ENCODE measurements around the gene SCAI.
"Not testable (repeated sequence)": the region's sequence is repeated elsewhere in the genome, so short reads cannot be mapped to it uniquely, and the experiment has no call there.

The SCAI gene

DNA sequence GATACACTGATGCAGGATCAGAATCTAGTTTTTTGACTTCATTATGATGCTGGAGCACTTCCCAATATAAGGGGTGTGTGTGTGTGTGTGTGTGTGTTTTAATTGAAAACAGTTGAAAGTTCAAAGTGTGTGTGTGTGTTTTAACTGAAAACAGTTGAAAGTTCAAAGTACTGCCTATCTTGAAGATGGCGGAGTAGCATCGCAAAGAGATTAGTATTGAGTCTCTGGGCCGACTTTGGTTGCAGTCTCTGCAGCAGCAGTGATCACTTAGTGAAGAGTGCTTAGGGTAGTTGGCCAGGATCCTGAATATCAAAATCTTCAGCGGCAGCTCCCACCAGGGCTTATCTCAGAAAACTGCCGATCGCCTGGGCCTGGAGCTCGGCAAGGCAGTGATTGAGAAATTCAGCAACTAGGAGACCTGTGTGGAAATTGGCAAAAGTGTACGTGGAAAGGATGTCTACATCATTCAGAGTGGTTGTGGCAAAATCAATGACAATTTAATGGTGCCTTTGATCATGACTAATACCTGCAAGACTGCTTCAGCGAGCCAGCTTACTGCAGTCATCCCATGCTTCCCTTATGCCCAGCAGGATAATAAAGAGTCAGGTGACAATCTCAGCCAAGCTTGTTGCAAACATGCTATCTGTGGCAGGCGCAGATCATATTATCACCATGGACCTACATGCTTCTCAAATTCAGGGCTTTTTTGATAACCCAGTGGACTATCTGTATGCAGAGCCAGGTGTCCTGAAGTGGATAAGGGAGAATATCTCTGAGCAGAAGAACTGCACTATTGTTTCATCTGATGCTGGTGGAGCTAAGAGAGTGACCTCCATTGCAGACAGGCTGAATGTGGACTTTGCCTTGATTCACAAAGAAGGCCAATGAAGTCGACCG lies 7.3 kb upstream of the SCAI start:
- DNase-seq (ENCODE audit: low spot score): no peak

DNA sequence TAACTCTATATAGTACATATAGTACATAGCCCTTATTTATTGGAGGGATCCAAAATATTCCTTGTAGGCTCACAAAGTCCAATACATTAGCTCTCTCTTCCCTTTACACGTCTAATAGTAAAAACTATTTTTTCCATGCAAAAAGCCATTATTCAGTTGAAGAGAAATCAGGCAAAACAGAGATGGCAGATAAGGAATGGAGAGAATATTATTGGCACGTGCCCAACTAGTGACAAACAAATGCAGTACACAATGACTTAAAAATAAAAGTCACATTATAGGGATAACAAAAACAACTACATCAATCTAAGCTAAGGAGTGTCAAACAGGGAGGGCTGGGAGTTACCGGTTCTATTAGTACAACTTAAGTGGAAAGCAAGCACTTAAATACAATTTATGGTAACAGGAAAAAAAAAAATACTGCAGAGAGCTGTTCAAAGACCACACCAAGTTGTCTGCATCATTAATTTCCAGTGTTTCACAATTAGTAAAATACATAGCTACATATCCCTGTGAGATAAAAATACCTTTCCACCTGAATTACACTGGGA lies 4.1 kb upstream of the SCAI start:
- DNase-seq (ENCODE audit: low spot score): no peak

DNA sequence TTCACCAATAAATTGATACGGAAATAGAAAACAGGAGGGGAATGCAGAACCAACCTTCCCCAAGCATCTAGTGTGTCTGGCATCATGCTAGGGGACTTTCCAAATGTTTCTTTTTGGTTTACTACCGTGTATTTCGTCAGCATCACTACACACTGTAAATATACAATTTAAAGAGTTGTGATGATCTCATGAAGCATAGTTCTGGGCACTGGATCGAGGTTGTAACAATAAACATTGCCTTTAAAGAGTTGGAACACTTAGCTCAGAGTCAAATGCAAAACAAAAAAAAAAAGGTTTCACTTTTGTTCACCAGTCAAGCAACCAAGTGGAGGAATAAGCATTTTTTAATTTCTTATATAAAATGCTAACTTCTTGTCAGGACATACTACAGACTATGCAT lies 2.9 kb upstream of the SCAI start:
- DNase-seq (ENCODE audit: low spot score): no peak

DNA sequence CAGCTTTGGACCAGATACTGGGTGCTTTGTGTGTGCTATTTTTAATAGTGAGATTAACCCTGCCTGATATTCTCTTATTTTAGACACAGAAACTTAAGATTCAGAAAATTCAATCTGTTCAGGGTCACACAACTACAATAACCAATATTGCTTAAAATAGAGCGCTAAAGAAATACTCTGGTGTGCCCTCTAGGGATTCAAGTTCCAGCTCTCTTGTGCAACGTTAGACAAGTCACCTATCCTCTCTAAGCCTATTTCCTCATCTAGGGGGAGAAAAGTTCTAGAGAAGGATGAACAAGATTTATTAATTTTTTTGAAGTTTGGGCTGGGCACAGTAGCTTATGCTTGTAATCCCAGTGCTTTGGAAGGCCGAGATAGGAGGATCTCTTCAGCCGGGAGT lies 2.1 kb upstream of the SCAI start:
- no peak for DNase-seq (ENCODE audit: low spot score)

DNA sequence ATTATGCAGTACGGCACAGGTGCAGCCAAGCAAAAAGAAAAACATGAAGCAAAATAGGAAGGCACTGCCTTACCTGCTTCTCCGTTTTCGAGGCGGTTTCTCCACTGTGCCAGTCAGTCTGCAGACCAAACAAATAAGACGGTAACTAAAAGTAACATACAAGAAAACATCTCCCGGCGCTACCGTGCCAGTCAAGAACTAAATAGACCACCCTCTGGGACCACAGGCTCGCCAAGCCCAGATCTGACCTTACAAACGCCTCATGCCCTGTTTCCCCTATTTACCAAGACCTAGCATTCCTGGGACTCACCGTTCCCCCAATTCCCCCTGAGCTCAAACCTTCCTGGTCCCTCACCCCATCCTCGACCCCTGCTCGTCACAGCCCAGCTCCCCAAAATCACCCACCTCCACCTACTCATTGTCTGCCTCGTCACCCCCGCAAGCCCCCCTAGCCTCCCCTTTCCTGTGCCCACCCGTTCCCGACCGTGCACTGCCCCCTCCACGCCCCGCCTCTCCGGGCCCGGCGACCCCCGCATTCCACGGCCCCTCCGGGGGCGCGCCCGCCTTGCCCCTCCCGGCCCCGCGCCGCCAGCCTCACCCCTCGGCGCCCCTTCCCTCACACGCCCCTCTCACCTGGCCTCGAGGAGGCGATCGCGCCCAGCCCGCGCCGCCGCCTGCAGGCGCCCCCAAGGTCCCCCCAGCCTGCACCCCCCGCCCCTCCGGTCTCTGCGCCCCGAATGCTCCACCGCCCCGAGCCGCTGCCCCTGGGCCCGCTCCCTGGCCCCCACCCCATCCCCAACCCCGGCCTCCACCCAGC lies 560 bp downstream of the SCAI start:
- peak; percentile 12 for DNase-seq (ENCODE audit: low spot score)

GRCh38 chr9:125141751-125142150 lies 1.6 kb downstream of the SCAI start:
- no peak for DNase-seq (ENCODE audit: low spot score)

- no peak for DNase-seq (ENCODE audit: low spot score)
Measured at GRCh38 chr9:125141251-125141650, 2.1 kb downstream of the SCAI start.

- no peak for DNase-seq (ENCODE audit: low spot score)
Measured at GRCh38 chr9:125140576-125140975, 2.8 kb downstream of the SCAI start.

- DNase-seq (ENCODE audit: low spot score): no peak
Measured at GRCh38 chr9:125137200-125137599, 6.1 kb downstream of the SCAI start.

- no peak for DNase-seq (ENCODE audit: low spot score)
Measured at GRCh38 chr9:125134976-125135375, 8.4 kb downstream of the SCAI start.

GRCh38 chr9:125133403-125134329 lies 9.7 kb downstream of the SCAI start:
- DNase-seq (ENCODE audit: low spot score): no peak

- no peak for DNase-seq (ENCODE audit: low spot score)
Measured at GRCh38 chr9:125131778-125132177, 11.6 kb downstream of the SCAI start.

- peak; percentile 22 for DNase-seq (ENCODE audit: low spot score)
Measured at GRCh38 chr9:125126019-125126746, 17.1 kb downstream of the SCAI start.

GRCh38 chr9:125125523-125125922 lies 17.8 kb downstream of the SCAI start:
- no peak for DNase-seq (ENCODE audit: low spot score)

- DNase-seq (ENCODE audit: low spot score): no peak
Measured at GRCh38 chr9:125121146-125121545, 22.2 kb downstream of the SCAI start.

GRCh38 chr9:125119643-125120286 lies 23.6 kb downstream of the SCAI start:
- DNase-seq (ENCODE audit: low spot score): no peak

- not testable (repeated sequence) for DNase-seq (ENCODE audit: low spot score)
Measured at GRCh38 chr9:125118696-125119095, 24.6 kb downstream of the SCAI start.

- DNase-seq (ENCODE audit: low spot score): not testable (repeated sequence)
Measured at GRCh38 chr9:125114503-125114902, 28.8 kb downstream of the SCAI start.

- no peak for DNase-seq (ENCODE audit: low spot score)
Measured at GRCh38 chr9:125110464-125110863, 32.9 kb downstream of the SCAI start.

- DNase-seq (ENCODE audit: low spot score): not testable (repeated sequence)
Measured at GRCh38 chr9:125108541-125108940, 34.8 kb downstream of the SCAI start.
